Prostate gland (tissue), 2 donors: ENCODE measurements around the gene PDE6A.

ENCODE experiments used
- POLR2A ChIP-seq: fragments of 450-650 bp; IDR thresholded peaks from one replicate; pipeline ENCODE4 v1.6.1; 2016; ENCODE audit warnings: antibody characterized with exemption, mild to moderate bottlenecking
- POLR2AphosphoS5 ChIP-seq: sonication (generic); formaldehyde crosslinking; IDR thresholded peaks from one replicate; pipeline ENCODE4 v1.6.1; 2017; ENCODE audit warnings: antibody characterized with exemption
- TF ChIP-seq, protein P1 (sequence below), 4 experiments: fragments of 200-600 bp in 2 of 4; fragments of 450-650 bp in 2 of 4; sonication (generic) in 2 of 4; IDR thresholded peaks; 1 replicate in 3 of 4; 2 replicates in 1 of 4; pipeline ENCODE4 v1.5.1; 2016 to 2019; ENCODE audit warnings: antibody characterized with exemption in 4 of 4, mild to moderate bottlenecking in 2 of 4, moderate library complexity in 2 of 4

DNA sequence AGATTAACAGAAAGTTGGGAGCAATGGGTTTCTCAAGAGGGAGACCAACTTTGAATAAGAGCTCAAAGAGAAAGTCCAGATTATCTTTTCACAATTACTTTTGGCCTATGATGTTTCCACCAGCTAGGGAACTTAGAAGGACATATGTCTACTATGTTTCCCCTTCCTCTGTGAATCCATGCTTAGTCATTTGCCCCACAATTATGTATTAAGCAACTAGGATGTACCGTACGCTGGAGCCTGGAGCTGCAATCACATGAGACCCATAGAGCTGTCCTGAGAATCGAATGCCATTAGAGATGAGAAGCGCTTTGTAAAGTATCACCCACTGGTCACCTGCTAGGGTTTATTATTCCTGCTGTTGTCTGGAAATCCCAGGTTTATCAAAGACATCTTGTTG is 78.8 kb downstream of the PDE6A start:
- TF ChIP-seq POLR2A: no peak
- TF ChIP-seq, protein P1, sequence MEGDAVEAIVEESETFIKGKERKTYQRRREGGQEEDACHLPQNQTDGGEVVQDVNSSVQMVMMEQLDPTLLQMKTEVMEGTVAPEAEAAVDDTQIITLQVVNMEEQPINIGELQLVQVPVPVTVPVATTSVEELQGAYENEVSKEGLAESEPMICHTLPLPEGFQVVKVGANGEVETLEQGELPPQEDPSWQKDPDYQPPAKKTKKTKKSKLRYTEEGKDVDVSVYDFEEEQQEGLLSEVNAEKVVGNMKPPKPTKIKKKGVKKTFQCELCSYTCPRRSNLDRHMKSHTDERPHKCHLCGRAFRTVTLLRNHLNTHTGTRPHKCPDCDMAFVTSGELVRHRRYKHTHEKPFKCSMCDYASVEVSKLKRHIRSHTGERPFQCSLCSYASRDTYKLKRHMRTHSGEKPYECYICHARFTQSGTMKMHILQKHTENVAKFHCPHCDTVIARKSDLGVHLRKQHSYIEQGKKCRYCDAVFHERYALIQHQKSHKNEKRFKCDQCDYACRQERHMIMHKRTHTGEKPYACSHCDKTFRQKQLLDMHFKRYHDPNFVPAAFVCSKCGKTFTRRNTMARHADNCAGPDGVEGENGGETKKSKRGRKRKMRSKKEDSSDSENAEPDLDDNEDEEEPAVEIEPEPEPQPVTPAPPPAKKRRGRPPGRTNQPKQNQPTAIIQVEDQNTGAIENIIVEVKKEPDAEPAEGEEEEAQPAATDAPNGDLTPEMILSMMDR (IDR thresholded peaks at IDR 0.05): no peak
- TF ChIP-seq POLR2AphosphoS5: no peak
